Measurements from ENCODE around the gene POLR3F.

POLR3F gene

DNA sequence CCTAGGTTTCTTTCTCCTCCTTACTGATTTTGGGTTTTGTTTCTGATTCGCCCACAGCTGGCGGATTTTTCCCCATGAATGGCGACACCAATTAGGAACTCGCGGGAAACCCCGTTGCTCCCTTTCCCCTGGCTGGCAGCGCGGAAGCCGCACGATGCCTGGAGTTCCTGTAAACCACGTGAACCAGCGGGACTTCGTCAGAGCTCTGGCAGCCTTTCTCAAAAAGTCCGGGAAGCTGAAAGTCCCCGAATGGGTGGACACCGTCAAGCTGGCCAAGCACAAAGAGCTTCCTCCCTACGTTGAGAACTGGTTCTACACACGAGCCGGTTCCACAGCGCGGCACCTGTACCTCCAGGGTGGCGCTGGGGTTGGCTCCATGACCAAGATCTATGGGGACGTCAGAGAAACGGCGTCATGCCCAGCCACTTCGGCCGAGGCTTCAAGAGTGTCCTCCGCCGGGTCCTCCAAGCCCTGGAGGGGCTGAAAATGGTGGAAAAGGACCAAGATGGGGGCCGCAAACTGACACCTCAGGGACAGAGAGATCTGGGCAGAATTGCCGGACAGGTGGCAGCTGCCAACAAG is 37.4 kb downstream of the POLR3F start:
- peak; percentile 55 for DNase-seq (ENCODE audit: low read depth)
- TF ChIP-seq CTCF (conservative IDR thresholded peaks at IDR 0.05; ENCODE audit: low read depth, low read length), result no peak
- peak overlapping the region; percentile 11 for H3K4me3 ChIP-seq (ENCODE audit: low read depth, low read length)

DNA sequence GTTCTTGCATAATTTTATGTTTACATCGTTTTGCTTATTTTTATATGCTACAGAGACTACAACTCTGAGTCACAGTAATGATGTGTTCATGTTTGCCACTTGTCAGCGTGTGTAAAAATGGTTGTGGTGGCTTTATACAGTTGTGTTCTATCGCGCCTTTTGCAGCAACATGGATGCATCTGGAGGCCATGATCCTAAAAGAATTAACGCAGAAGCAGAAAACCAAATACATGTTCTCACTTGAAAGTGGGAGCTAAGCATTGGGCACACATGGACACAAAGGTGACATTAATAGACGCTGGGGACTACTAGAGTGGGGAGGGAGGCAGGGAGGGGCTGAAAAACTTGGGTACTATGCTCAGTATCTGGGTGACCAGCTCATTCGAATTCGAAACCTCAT is 39.6 kb downstream of the POLR3F start:
- H3K4me3 ChIP-seq (ENCODE audit: low read depth, low read length), result peak overlapping the region; percentile 94
- no peak for TF ChIP-seq CTCF (conservative IDR thresholded peaks at IDR 0.05; ENCODE audit: low read depth, low read length)
- no peak for DNase-seq (ENCODE audit: low read depth)

GRCh38 chr20:18507218-18508191 is 40.3 kb downstream of the POLR3F start, which contains the start of gene SEC23B:
Gene SEC23B, plus strand, starts transcription at chr20:18507940. Its CDS starts 2,896 bp downstream, at chr20:18510836.
- DNase-seq (ENCODE audit: low read depth), result peak; percentile 99
- TF ChIP-seq CTCF (conservative IDR thresholded peaks at IDR 0.05; ENCODE audit: low read depth, low read length), result no peak
- H3K4me3 ChIP-seq (ENCODE audit: low read depth, low read length), result peak within 1 kb of the TSS; percentile 94

DNA sequence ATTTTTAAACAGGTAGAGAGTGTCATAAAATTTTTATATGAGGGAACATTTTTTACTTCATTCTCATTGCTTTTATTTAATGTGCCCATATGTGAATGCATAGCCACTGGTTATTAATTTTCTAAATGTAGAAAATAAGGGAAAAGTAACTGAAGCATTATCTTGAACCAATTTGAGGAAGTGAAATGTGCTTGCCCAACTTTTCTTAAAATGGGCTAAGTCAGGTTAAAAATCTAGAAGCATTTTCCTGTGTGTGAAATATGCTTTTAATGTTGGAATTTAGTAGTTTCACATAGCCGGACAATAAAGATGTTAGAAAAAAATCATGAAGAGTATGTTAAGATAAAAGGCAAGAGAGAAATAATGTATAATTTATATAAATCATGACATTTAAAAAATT is 44.4 kb downstream of the POLR3F start:
- DNase-seq (ENCODE audit: low read depth), result no peak
- TF ChIP-seq CTCF (conservative IDR thresholded peaks at IDR 0.05; ENCODE audit: low read depth, low read length), result no peak
- H3K4me3 ChIP-seq (ENCODE audit: low read depth, low read length), result no peak overlapping the region

- DNase-seq (ENCODE audit: low read depth), result no peak
- TF ChIP-seq CTCF (conservative IDR thresholded peaks at IDR 0.05; ENCODE audit: low read depth, low read length), result no peak
- no peak overlapping the region for H3K4me3 ChIP-seq (ENCODE audit: low read depth, low read length)
Measured at GRCh38 chr20:18513208-18513607, 46.0 kb downstream of the POLR3F start.

GRCh38 chr20:18514127-18514526 is 46.9 kb downstream of the POLR3F start:
- no peak for DNase-seq (ENCODE audit: low read depth)
- no peak overlapping the region for H3K4me3 ChIP-seq (ENCODE audit: low read depth, low read length)
- no peak for TF ChIP-seq CTCF (conservative IDR thresholded peaks at IDR 0.05; ENCODE audit: low read depth, low read length)

Data from choroid plexus epithelial cell (primary cell).